H1 (cell line): ENCODE data around the gene RPL39L. TPM values are rescaled to one million over a fixed set of nuclear protein-coding genes. Genes with fewer than 3 reads are reported as not detected.

Experiments used
- CREB1 ChIP-seq: IDR thresholded peaks from 2 replicates; pipeline ENCODE4 v1.6.1; 2012; ENCODE audit warnings: inconsistent platforms
- JUND ChIP-seq: IDR thresholded peaks from 2 replicates; pipeline ENCODE4 v1.6.1; 2011; ENCODE audit warnings: mild to moderate bottlenecking, improper control_type of control experiment, low read length
- KDM4A ChIP-seq: IDR thresholded peaks from one replicate; pipeline ENCODE4 v1.7.1; 2012; ENCODE audit warnings: low read depth, mild to moderate bottlenecking, moderate library complexity, low read length, inconsistent platforms; ENCODE audit not compliant: severe bottlenecking
- KDM5A ChIP-seq: fragments of 200-600 bp; IDR thresholded peaks from 2 replicates; pipeline ENCODE4 v1.7.1; 2012; ENCODE audit warnings: mild to moderate bottlenecking, low read length, inconsistent platforms, mixed read lengths
- PHF8 ChIP-seq: fragments of 200-600 bp; sonication (generic); conservative IDR thresholded peaks from 2 replicates; pipeline ENCODE4 v1.7.1; 2012; ENCODE audit warnings: low read depth, mild to moderate bottlenecking, inconsistent platforms, low read length, moderate library complexity
- RNF2 ChIP-seq: fragments of 200-900, 300-1000 bp; sonication (generic); IDR thresholded peaks from 2 replicates; pipeline ENCODE4 v1.7.1; 2016; ENCODE audit warnings: borderline replicate concordance, low read depth, mild to moderate bottlenecking, antibody characterized with exemption, low read length; ENCODE audit not compliant: poor library complexity, severe bottlenecking; ENCODE audit errors: missing control alignments
- SRF ChIP-seq: IDR thresholded peaks from 2 replicates; pipeline ENCODE4 v1.6.1; 2011; ENCODE audit warnings: mild to moderate bottlenecking, low read depth, low read length, moderate library complexity
- polyA plus RNA-seq, 7 experiments: library from polyadenylated mRNA; depleted of rRNA in 3 of 7; stranded (reverse) in 5 of 7; unstranded in 2 of 7; fragments of >200 nt in 5 of 7; fragments of 200-250 nt in 2 of 7; gene quantifications; 1 replicate in 5 of 7; 2 replicates in 1 of 7; 4 replicates in 1 of 7; pipeline versions ENCODE4 v1.2.1 to v1.2.3, GENCODE V29; 2011 to 2013; ENCODE audit warnings: missing spikeins in 2 of 7, mixed read lengths in 2 of 7
- total RNA-seq: library from RNA; stranded (reverse); fragmentation: NEBNext Ultra II Directional; extraction: Animal tissue kit (Norgen Biotek cat#: 25700); gene quantifications from 2 replicates; pipeline ENCODE4 v1.2.1, GENCODE V29; 2021
- TF ChIP-seq, protein P1 (sequence below): fragments of 300-600 bp; sonication (generic); IDR thresholded peaks from 2 replicates; pipeline ENCODE4 v1.7.1; 2012; ENCODE audit warnings: low read length, moderate library complexity, mild to moderate bottlenecking, inconsistent platforms; ENCODE audit not compliant: insufficient replicate concordance
- TF ChIP-seq, protein P2 (sequence below): IDR thresholded peaks from 2 replicates; pipeline ENCODE4 v1.6.1; 2012; ENCODE audit warnings: inconsistent platforms

The RPL39L gene
- total and polyA plus RNA-seq, 2 of the 8 experiments (the other 6 are each of a cell fraction or from before 2014, with no cell fraction given), result 51.8 to 67.7 TPM

DNA sequence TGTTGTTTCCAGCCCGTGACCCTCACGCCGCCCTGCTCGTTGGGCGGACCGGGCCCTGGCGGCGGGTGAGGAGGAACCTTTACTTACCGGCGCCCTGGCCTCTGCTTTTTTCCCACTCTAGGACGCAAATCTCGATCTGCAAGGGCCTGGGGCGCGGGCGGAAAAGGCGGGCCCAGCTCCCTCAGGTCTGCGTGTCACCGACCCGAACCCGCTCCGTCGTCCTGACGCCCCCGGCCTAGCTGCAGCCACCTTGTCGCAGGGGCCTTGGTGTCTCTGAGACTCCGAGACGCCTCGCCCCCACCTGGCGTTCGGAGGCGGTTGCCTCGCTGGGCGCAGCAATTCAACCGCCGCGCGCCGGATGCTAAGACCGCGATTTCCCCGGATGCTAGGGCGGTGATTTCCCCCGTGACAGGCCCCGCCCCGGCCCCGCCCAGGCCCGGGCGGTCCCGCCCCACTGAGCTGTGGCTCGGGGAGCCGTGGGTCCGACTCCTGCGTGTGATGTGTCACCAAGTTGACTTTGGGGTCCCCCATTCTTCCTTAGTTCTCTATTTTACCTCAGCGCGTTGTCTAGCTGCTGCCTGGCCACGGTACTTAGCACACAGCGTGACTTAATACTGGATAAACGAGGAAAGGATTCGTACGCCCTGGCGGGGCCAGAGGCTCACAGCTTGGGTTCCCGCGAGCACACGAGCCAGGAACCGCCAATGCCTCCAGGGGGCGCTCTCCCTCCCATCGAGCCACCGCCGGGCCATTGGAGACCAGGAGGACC is at the start of gene RPL39L (continued):
- TF ChIP-seq, protein P1, sequence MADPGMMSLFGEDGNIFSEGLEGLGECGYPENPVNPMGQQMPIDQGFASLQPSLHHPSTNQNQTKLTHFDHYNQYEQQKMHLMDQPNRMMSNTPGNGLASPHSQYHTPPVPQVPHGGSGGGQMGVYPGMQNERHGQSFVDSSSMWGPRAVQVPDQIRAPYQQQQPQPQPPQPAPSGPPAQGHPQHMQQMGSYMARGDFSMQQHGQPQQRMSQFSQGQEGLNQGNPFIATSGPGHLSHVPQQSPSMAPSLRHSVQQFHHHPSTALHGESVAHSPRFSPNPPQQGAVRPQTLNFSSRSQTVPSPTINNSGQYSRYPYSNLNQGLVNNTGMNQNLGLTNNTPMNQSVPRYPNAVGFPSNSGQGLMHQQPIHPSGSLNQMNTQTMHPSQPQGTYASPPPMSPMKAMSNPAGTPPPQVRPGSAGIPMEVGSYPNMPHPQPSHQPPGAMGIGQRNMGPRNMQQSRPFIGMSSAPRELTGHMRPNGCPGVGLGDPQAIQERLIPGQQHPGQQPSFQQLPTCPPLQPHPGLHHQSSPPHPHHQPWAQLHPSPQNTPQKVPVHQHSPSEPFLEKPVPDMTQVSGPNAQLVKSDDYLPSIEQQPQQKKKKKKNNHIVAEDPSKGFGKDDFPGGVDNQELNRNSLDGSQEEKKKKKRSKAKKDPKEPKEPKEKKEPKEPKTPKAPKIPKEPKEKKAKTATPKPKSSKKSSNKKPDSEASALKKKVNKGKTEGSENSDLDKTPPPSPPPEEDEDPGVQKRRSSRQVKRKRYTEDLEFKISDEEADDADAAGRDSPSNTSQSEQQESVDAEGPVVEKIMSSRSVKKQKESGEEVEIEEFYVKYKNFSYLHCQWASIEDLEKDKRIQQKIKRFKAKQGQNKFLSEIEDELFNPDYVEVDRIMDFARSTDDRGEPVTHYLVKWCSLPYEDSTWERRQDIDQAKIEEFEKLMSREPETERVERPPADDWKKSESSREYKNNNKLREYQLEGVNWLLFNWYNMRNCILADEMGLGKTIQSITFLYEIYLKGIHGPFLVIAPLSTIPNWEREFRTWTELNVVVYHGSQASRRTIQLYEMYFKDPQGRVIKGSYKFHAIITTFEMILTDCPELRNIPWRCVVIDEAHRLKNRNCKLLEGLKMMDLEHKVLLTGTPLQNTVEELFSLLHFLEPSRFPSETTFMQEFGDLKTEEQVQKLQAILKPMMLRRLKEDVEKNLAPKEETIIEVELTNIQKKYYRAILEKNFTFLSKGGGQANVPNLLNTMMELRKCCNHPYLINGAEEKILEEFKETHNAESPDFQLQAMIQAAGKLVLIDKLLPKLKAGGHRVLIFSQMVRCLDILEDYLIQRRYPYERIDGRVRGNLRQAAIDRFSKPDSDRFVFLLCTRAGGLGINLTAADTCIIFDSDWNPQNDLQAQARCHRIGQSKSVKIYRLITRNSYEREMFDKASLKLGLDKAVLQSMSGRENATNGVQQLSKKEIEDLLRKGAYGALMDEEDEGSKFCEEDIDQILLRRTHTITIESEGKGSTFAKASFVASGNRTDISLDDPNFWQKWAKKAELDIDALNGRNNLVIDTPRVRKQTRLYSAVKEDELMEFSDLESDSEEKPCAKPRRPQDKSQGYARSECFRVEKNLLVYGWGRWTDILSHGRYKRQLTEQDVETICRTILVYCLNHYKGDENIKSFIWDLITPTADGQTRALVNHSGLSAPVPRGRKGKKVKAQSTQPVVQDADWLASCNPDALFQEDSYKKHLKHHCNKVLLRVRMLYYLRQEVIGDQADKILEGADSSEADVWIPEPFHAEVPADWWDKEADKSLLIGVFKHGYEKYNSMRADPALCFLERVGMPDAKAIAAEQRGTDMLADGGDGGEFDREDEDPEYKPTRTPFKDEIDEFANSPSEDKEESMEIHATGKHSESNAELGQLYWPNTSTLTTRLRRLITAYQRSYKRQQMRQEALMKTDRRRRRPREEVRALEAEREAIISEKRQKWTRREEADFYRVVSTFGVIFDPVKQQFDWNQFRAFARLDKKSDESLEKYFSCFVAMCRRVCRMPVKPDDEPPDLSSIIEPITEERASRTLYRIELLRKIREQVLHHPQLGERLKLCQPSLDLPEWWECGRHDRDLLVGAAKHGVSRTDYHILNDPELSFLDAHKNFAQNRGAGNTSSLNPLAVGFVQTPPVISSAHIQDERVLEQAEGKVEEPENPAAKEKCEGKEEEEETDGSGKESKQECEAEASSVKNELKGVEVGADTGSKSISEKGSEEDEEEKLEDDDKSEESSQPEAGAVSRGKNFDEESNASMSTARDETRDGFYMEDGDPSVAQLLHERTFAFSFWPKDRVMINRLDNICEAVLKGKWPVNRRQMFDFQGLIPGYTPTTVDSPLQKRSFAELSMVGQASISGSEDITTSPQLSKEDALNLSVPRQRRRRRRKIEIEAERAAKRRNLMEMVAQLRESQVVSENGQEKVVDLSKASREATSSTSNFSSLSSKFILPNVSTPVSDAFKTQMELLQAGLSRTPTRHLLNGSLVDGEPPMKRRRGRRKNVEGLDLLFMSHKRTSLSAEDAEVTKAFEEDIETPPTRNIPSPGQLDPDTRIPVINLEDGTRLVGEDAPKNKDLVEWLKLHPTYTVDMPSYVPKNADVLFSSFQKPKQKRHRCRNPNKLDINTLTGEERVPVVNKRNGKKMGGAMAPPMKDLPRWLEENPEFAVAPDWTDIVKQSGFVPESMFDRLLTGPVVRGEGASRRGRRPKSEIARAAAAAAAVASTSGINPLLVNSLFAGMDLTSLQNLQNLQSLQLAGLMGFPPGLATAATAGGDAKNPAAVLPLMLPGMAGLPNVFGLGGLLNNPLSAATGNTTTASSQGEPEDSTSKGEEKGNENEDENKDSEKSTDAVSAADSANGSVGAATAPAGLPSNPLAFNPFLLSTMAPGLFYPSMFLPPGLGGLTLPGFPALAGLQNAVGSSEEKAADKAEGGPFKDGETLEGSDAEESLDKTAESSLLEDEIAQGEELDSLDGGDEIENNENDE, result no peak
- TF ChIP-seq CREB1 (peak; percentile 11; the same call in 1 of the 2 replicates), SRF (no peak), RNF2 (no peak), KDM5A (no peak), KDM4A (peak; percentile 52), JUND (no peak; the same call in 1 of the 2 replicates), PHF8 (peak; percentile 63)
- TF ChIP-seq, protein P2, sequence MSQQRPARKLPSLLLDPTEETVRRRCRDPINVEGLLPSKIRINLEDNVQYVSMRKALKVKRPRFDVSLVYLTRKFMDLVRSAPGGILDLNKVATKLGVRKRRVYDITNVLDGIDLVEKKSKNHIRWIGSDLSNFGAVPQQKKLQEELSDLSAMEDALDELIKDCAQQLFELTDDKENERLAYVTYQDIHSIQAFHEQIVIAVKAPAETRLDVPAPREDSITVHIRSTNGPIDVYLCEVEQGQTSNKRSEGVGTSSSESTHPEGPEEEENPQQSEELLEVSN, result peak; percentile 80
